Measurements from ENCODE around the gene OR52W1.

DNA sequence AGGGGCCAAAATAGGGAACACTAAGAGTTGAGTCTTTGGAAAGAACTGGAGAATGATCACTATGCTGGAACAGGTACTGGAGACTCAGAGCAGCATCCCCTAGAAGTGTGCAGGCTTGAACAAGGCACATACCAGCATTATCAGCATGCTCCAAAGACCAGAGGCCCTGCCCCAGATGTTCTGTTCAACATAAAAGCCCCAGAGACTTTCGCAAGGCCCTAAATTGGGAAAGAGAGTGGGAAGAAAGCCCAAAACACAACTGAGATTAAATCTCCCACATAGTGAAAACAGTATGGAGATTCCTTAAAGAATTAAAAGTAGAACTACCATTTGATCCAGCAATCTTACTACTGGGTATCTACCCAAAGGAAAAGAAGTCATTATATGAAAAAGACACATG is 49.2 kb downstream of the OR52W1 start:
- TF ChIP-seq, protein P1, sequence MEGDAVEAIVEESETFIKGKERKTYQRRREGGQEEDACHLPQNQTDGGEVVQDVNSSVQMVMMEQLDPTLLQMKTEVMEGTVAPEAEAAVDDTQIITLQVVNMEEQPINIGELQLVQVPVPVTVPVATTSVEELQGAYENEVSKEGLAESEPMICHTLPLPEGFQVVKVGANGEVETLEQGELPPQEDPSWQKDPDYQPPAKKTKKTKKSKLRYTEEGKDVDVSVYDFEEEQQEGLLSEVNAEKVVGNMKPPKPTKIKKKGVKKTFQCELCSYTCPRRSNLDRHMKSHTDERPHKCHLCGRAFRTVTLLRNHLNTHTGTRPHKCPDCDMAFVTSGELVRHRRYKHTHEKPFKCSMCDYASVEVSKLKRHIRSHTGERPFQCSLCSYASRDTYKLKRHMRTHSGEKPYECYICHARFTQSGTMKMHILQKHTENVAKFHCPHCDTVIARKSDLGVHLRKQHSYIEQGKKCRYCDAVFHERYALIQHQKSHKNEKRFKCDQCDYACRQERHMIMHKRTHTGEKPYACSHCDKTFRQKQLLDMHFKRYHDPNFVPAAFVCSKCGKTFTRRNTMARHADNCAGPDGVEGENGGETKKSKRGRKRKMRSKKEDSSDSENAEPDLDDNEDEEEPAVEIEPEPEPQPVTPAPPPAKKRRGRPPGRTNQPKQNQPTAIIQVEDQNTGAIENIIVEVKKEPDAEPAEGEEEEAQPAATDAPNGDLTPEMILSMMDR (IDR thresholded peaks at IDR 0.05; ENCODE audit: borderline replicate concordance, extremely low read depth, low read length, poor library complexity, severe bottlenecking), result no peak
- TF ChIP-seq EZH2 (IDR thresholded peaks at IDR 0.05; ENCODE audit: borderline replicate concordance, low read depth, low read length, severe bottlenecking), result no peak
